ENCODE results near the gene CYB5R3. TPM values are rescaled to one million over a fixed set of nuclear protein-coding genes. Genes with fewer than 3 reads are reported as not detected.

CYB5R3 gene
- total RNA-seq, 1 donor from 2014 or later, result 181 TPM

- H3K9me3 Mint-ChIP-seq (ENCODE audit: unreplicated experiment), result no peaks in the 10 kb centered on the region
- Histone ChIP-seq H3K4me3 (ENCODE audit: insufficient read depth, low read depth, low read length) (no peak overlapping the region), H3K36me3 (ENCODE audit: insufficient read depth, low read length) (peaks cover 54% of the 10 kb centered on the region), H3K4me2 (ENCODE audit: low read length) (no peak overlapping the region), H3K9ac (ENCODE audit: low read length) (no peak overlapping the region), H2AFZ (ENCODE audit: low read depth, low read length) (no peak overlapping the region), H3K27me3 (ENCODE audit: insufficient read depth, low read length) (no peaks in the 10 kb centered on the region), H3K4me1 (ENCODE audit: insufficient read depth, low read length) (no peaks in the 10 kb centered on the region), H3K79me2 (ENCODE audit: insufficient read depth, low read length) (peaks cover 42% of the 10 kb centered on the region), H3K27ac (ENCODE audit: low read depth, low read length) (no peak overlapping the region), H3K9me3 (ENCODE audit: insufficient read depth, low read depth, low read length) (no peaks in the 10 kb centered on the region), H4K20me1 (ENCODE audit: insufficient read depth, low read length) (peaks cover 57% of the 10 kb centered on the region)
- H3K4me3 Mint-ChIP-seq (ENCODE audit: unreplicated experiment), result no peak overlapping the region
- DNase-seq (ENCODE audit: low read depth) (no peak), FAIRE-seq (no peak)
- H3K27me3 Mint-ChIP-seq (ENCODE audit: low read depth, unreplicated experiment), result no peaks in the 10 kb centered on the region
- TF ChIP-seq, protein P1, sequence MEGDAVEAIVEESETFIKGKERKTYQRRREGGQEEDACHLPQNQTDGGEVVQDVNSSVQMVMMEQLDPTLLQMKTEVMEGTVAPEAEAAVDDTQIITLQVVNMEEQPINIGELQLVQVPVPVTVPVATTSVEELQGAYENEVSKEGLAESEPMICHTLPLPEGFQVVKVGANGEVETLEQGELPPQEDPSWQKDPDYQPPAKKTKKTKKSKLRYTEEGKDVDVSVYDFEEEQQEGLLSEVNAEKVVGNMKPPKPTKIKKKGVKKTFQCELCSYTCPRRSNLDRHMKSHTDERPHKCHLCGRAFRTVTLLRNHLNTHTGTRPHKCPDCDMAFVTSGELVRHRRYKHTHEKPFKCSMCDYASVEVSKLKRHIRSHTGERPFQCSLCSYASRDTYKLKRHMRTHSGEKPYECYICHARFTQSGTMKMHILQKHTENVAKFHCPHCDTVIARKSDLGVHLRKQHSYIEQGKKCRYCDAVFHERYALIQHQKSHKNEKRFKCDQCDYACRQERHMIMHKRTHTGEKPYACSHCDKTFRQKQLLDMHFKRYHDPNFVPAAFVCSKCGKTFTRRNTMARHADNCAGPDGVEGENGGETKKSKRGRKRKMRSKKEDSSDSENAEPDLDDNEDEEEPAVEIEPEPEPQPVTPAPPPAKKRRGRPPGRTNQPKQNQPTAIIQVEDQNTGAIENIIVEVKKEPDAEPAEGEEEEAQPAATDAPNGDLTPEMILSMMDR (IDR thresholded peaks at IDR 0.05; ENCODE audit: insufficient read depth, low read depth, low read length), result no peak
- TF ChIP-seq EZH2 (IDR thresholded peaks at IDR 0.05; ENCODE audit: insufficient read depth, low read length), result no peak
- peaks cover 3% of the 10 kb centered on the region for H3K4me1 Mint-ChIP-seq (ENCODE audit: low read depth, unreplicated experiment)
- peaks cover 25% of the 10 kb centered on the region for H3K36me3 Mint-ChIP-seq (ENCODE audit: low read depth, unreplicated experiment)
- H3K27ac Mint-ChIP-seq (ENCODE audit: unreplicated experiment), result no peak overlapping the region
Measured at GRCh38 chr22:42596336-42596735, 52.9 kb downstream of the CYB5R3 start.

- Histone ChIP-seq H3K36me3 (ENCODE audit: insufficient read depth, low read length) (peaks cover 61% of the 10 kb centered on the region), H3K27ac (ENCODE audit: low read depth, low read length) (no peak overlapping the region), H3K4me1 (ENCODE audit: insufficient read depth, low read length) (no peaks in the 10 kb centered on the region), H3K27me3 (ENCODE audit: insufficient read depth, low read length) (no peaks in the 10 kb centered on the region), H3K4me3 (ENCODE audit: insufficient read depth, low read depth, low read length) (no peak overlapping the region), H4K20me1 (ENCODE audit: insufficient read depth, low read length) (peaks cover 57% of the 10 kb centered on the region), H3K9ac (ENCODE audit: low read length) (no peak overlapping the region), H2AFZ (ENCODE audit: low read depth, low read length) (no peak overlapping the region), H3K4me2 (ENCODE audit: low read length) (no peak overlapping the region), H3K79me2 (ENCODE audit: insufficient read depth, low read length) (peaks cover 40% of the 10 kb centered on the region), H3K9me3 (ENCODE audit: insufficient read depth, low read depth, low read length) (no peaks in the 10 kb centered on the region)
- H3K4me1 Mint-ChIP-seq (ENCODE audit: low read depth, unreplicated experiment), result peaks cover 3% of the 10 kb centered on the region
- no peaks in the 10 kb centered on the region for H3K9me3 Mint-ChIP-seq (ENCODE audit: unreplicated experiment)
- H3K36me3 Mint-ChIP-seq (ENCODE audit: low read depth, unreplicated experiment), result peaks cover 25% of the 10 kb centered on the region
- FAIRE-seq (no peak), DNase-seq (ENCODE audit: low read depth) (peak; percentile 18)
- no peaks in the 10 kb centered on the region for H3K27me3 Mint-ChIP-seq (ENCODE audit: low read depth, unreplicated experiment)
- TF ChIP-seq, protein P1 (IDR thresholded peaks at IDR 0.05; ENCODE audit: insufficient read depth, low read depth, low read length), result no peak
- TF ChIP-seq EZH2 (IDR thresholded peaks at IDR 0.05; ENCODE audit: insufficient read depth, low read length), result no peak
- peak overlapping the region; percentile 72 for H3K27ac Mint-ChIP-seq (ENCODE audit: unreplicated experiment)
- H3K4me3 Mint-ChIP-seq (ENCODE audit: unreplicated experiment), result no peak overlapping the region
Measured at GRCh38 chr22:42595434-42595833, 53.8 kb downstream of the CYB5R3 start.

DNA sequence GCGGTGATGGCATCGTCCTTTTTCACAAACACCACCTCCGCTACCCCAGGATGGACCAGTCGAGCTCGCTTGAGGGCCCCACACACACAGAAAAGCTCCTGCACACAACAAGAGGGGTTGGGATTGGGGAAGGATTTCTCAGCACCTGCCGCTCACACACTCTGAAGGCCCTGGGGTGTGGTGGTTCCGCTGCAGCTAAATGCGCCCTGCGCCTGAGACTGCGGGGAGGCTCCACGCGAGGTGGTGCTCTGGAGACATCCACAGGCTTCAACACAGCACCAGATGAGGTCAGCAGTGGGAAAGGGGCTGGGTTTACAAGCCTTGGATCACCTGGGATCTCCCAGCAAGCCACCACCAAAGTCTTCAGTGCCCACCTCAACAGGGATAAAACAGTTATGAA, 57.2 kb downstream of the CYB5R3 start:
- H3K36me3 Mint-ChIP-seq (ENCODE audit: low read depth, unreplicated experiment), result peaks cover 17% of the 10 kb centered on the region
- TF ChIP-seq, protein P1 (IDR thresholded peaks at IDR 0.05; ENCODE audit: insufficient read depth, low read depth, low read length), result no peak
- TF ChIP-seq EZH2 (IDR thresholded peaks at IDR 0.05; ENCODE audit: insufficient read depth, low read length), result no peak

More for the DNA sequence above, 57.2 kb downstream of the CYB5R3 start:
- Mint-ChIP-seq H3K27me3 (ENCODE audit: low read depth, unreplicated experiment) (no peaks in the 10 kb centered on the region), H3K9me3 (ENCODE audit: unreplicated experiment) (no peaks in the 10 kb centered on the region), H3K27ac (ENCODE audit: unreplicated experiment) (no peak overlapping the region), H3K4me1 (ENCODE audit: low read depth, unreplicated experiment) (peaks cover 3% of the 10 kb centered on the region), H3K4me3 (ENCODE audit: unreplicated experiment) (no peak overlapping the region)
- no peaks in the 10 kb centered on the region for H3K9me3 ChIP-seq (ENCODE audit: insufficient read depth, low read depth, low read length)
- H3K4me2 ChIP-seq (ENCODE audit: low read length), result no peak overlapping the region
- no peak for DNase-seq (ENCODE audit: low read depth)
- peaks cover 57% of the 10 kb centered on the region for H3K36me3 ChIP-seq (ENCODE audit: insufficient read depth, low read length)
- FAIRE-seq, result no peak
- H3K4me1 ChIP-seq (ENCODE audit: insufficient read depth, low read length), result no peaks in the 10 kb centered on the region
- no peak overlapping the region for H3K4me3 ChIP-seq (ENCODE audit: insufficient read depth, low read depth, low read length)
- no peak overlapping the region for H3K9ac ChIP-seq (ENCODE audit: low read length)
- no peak overlapping the region for H3K27ac ChIP-seq (ENCODE audit: low read depth, low read length)
- H3K79me2 ChIP-seq (ENCODE audit: insufficient read depth, low read length), result peaks cover 17% of the 10 kb centered on the region
- H3K27me3 ChIP-seq (ENCODE audit: insufficient read depth, low read length), result no peaks in the 10 kb centered on the region
- peaks cover 41% of the 10 kb centered on the region for H4K20me1 ChIP-seq (ENCODE audit: insufficient read depth, low read length)
- H2AFZ ChIP-seq (ENCODE audit: low read depth, low read length), result no peak overlapping the region

Measured in astrocyte (in vitro differentiated cells and primary cell).